NOMO-1 treated with dmso at 0.1 percent for 144 hours (cell line): ENCODE results near the gene ZFP57.

Experiments used
- DNase-seq: peaks from one replicate; lab custom pipeline; 2025; ENCODE audit not compliant: unreplicated experiment; lab: John Stamatoyannopoulos, UW

ZFP57 gene

GRCh38 chr6:29626948-29627754, 53.8 kb downstream of the ZFP57 start:
- DNase-seq: no peak

GRCh38 chr6:29625337-29625930, 55.5 kb downstream of the ZFP57 start:
- no peak for DNase-seq

- DNase-seq: no peak
Observed at GRCh38 chr6:29624520-29624961, 56.4 kb downstream of the ZFP57 start.
